Transverse colon (tissue), 4 donors: Measurements from ENCODE around the gene RNF141.

Source experiments
- EP300 ChIP-seq: sonication (generic); formaldehyde crosslinking; IDR thresholded peaks from one replicate; pipeline ENCODE4 v1.6.1; 2017; ENCODE audit warnings: antibody characterized with exemption, low read depth
- POLR2A ChIP-seq: fragments of 450-650 bp; IDR thresholded peaks from one replicate; pipeline ENCODE4 v1.6.1; 2016; ENCODE audit warnings: antibody characterized with exemption, mild to moderate bottlenecking, moderate library complexity
- POLR2AphosphoS5 ChIP-seq, 3 donors: sonication (generic); formaldehyde crosslinking; IDR thresholded peaks; one replicate each; pipeline ENCODE4 v1.6.1; 2016; ENCODE audit warnings: antibody characterized with exemption in 3 of 3
- TF ChIP-seq, protein P1 (sequence below), 5 experiments: fragments of 200-600 bp in 3 of 5; fragments of 450-650 bp in 2 of 5; sonication (generic) in 3 of 5; IDR thresholded peaks; 1 replicate in 2 of 5; 2 replicates in 3 of 5; pipeline ENCODE4 v1.5.1; 2016 to 2017; ENCODE audit warnings: antibody characterized with exemption in 5 of 5, inconsistent platforms in 3 of 5, mild to moderate bottlenecking in 2 of 5, moderate library complexity in 1 of 5

DNA sequence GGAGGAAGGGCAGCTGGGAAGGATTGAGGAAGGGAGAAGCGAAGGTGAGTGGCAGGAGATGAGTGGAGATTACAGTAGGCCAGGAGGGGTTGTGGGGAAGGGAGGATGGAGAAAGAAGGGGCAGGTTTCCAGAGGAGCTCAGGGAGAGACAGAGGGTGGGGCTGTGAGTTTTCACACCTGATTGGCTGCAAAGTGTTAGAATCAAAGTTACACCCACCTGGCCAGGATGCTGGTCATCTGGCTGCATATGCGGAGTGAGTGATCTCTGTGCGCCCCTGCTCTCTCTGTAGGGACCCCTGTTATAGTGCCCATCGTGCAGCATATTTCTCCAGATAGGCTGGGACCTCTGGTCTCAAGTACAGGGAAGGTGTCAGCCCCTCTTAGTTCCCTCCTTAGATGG, 67.6 kb downstream of the RNF141 start:
- TF ChIP-seq POLR2A = no peak
- TF ChIP-seq POLR2AphosphoS5 (IDR thresholded peaks at IDR 0.05) = no peak
- TF ChIP-seq, protein P1, sequence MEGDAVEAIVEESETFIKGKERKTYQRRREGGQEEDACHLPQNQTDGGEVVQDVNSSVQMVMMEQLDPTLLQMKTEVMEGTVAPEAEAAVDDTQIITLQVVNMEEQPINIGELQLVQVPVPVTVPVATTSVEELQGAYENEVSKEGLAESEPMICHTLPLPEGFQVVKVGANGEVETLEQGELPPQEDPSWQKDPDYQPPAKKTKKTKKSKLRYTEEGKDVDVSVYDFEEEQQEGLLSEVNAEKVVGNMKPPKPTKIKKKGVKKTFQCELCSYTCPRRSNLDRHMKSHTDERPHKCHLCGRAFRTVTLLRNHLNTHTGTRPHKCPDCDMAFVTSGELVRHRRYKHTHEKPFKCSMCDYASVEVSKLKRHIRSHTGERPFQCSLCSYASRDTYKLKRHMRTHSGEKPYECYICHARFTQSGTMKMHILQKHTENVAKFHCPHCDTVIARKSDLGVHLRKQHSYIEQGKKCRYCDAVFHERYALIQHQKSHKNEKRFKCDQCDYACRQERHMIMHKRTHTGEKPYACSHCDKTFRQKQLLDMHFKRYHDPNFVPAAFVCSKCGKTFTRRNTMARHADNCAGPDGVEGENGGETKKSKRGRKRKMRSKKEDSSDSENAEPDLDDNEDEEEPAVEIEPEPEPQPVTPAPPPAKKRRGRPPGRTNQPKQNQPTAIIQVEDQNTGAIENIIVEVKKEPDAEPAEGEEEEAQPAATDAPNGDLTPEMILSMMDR (IDR thresholded peaks at IDR 0.05) = no peak
- no peak for TF ChIP-seq EP300
